RWPE1 (cell line): ENCODE data around the gene C2orf66.

Experiments used
- CTCF ChIA-PET: fragments of 350-600 bp; sonication (Branson Sonifier 250); formaldehyde crosslinking; extraction: SDS; loops from one replicate; lab custom pipeline; 2021; lab: Yijun Ruan, JAX
- POLR2A ChIA-PET: fragments of 400-600 bp; formaldehyde crosslinking; extraction: SDS; loops from one replicate; lab custom pipeline; 2020; ENCODE audit warnings: antibody characterized with exemption; ENCODE audit not compliant: low non-redundant PET; lab: Yijun Ruan, JAX
- DNase-seq: peaks from one replicate; pipeline ENCODE4 v3.0.0; 2012; ENCODE audit warnings: low spot score
- H3K27ac ChIP-seq: fragments of 450-650 bp; 2 replicates; pipeline ENCODE4 v1.5.1; 2017
- CTCF ChIP-seq: fragments of 450-650 bp; conservative IDR thresholded peaks from 2 replicates; pipeline ENCODE4 v1.5.1; 2017; ENCODE audit warnings: low read depth, mild to moderate bottlenecking

The C2orf66 gene

GRCh38 chr2:196823750-196824522 lies 14.8 kb upstream of the C2orf66 start:
- no peak overlapping the region for H3K27ac ChIP-seq
- no peak for TF ChIP-seq CTCF
- DNase-seq = peak; percentile 46
- ChIA-PET CTCF (no interaction called here), POLR2A (no interaction called here)

GRCh38 chr2:196821195-196821594 lies 12.0 kb upstream of the C2orf66 start:
- no peak overlapping the region for H3K27ac ChIP-seq
- no peak for DNase-seq
- ChIA-PET CTCF (no interaction called here), POLR2A (no interaction called here)
- TF ChIP-seq CTCF = no peak

- no peak for DNase-seq
- no peak overlapping the region for H3K27ac ChIP-seq
- no peak for TF ChIP-seq CTCF
- ChIA-PET POLR2A (no interaction called here), CTCF (no interaction called here)
Measured at GRCh38 chr2:196808083-196808665, 981 bp downstream of the C2orf66 start.

GRCh38 chr2:196804381-196804780 lies 4.8 kb downstream of the C2orf66 start:
- TF ChIP-seq CTCF = no peak
- no peak overlapping the region for H3K27ac ChIP-seq
- ChIA-PET POLR2A (no interaction called here), CTCF (no interaction called here)
- DNase-seq = no peak

GRCh38 chr2:196802401-196802800 lies 6.8 kb downstream of the C2orf66 start:
- ChIA-PET CTCF (no interaction called here), POLR2A (interaction anchor here (0.7 kb wide), 1 partner anchor 573 kb away, joined by 3 read pairs; no protein-coding TSS in a partner anchor)
- no peak overlapping the region for H3K27ac ChIP-seq
- no peak for DNase-seq
- TF ChIP-seq CTCF = no peak

- CTCF ChIA-PET = no interaction called here
- TF ChIP-seq CTCF = no peak
- H3K27ac ChIP-seq = no peak overlapping the region
- peak; percentile 21 for DNase-seq
- POLR2A ChIA-PET = no interaction called here
Measured at GRCh38 chr2:196801674-196802261, 7.4 kb downstream of the C2orf66 start.
